ENCODE data around the gene KRTAP7-1. TPM values are rescaled to one million over a fixed set of nuclear protein-coding genes. Genes with fewer than 3 reads are reported as not detected.

KRTAP7-1 gene
- polyA plus RNA-seq (2011; rRNA removed) (not detected in 2 replicates), polyA minus RNA-seq (2011; rRNA and poly(A)+ RNA removed) (not detected in 2 replicates)

- H3K4me3 ChIP-seq (ENCODE audit: low read depth, low read length) = no peak within 1 kb of the TSS
- ChIA-PET CTCF (no interaction called here), POLR2A (no interaction called here)
- DNase-seq (ENCODE audit: low read depth) = no peak
- TF ChIP-seq CTCF (IDR thresholded peaks at IDR 0.05; ENCODE audit: insufficient read depth, low read depth, low read length) = no peak
- no peaks in the 10 kb centered on the region for H3K36me3 ChIP-seq (ENCODE audit: control insufficient read depth, insufficient read depth, low read length)
- no peaks in the 10 kb centered on the region for H3K27me3 ChIP-seq (ENCODE audit: control insufficient read depth, insufficient read depth, low read length)
Measured at GRCh38 chr21:30829659-30830058, at the start of gene KRTAP7-1. KRTAP7-1 (minus strand) TSS chr21:30829759; CDS start chr21:30829698, 61 bp downstream.

- no peak for TF ChIP-seq CTCF (IDR thresholded peaks at IDR 0.05; ENCODE audit: insufficient read depth, low read depth, low read length)
- ChIA-PET CTCF (interaction anchor here (1.3 kb wide), 1 partner anchor 11 kb away, joined by 4 read pairs; no protein-coding TSS in a partner anchor), POLR2A (no interaction called here)
- DNase-seq (ENCODE audit: low read depth) = no peak
- H3K27me3 ChIP-seq (ENCODE audit: control insufficient read depth, insufficient read depth, low read length) = no peaks in the 10 kb centered on the region
- no peak overlapping the region for H3K4me3 ChIP-seq (ENCODE audit: low read depth, low read length)
- no peaks in the 10 kb centered on the region for H3K36me3 ChIP-seq (ENCODE audit: control insufficient read depth, insufficient read depth, low read length)
Measured at GRCh38 chr21:30874526-30874925, 45.0 kb upstream of the KRTAP7-1 start.

- Histone ChIP-seq H3K27me3 (ENCODE audit: control insufficient read depth, insufficient read depth, low read length) (no peaks in the 10 kb centered on the region), H3K36me3 (ENCODE audit: control insufficient read depth, insufficient read depth, low read length) (no peaks in the 10 kb centered on the region), H3K4me3 (ENCODE audit: low read depth, low read length) (no peak overlapping the region)
- no peak for TF ChIP-seq CTCF (IDR thresholded peaks at IDR 0.05; ENCODE audit: insufficient read depth, low read depth, low read length)
- no peak for DNase-seq (ENCODE audit: low read depth)
- ChIA-PET CTCF (no interaction called here), POLR2A (no interaction called here)
Measured at GRCh38 chr21:30847627-30848500, 18.3 kb upstream of the KRTAP7-1 start.

GRCh38 chr21:30842990-30843389 is 13.4 kb upstream of the KRTAP7-1 start:
- TF ChIP-seq CTCF (IDR thresholded peaks at IDR 0.05; ENCODE audit: insufficient read depth, low read depth, low read length) = no peak
- Histone ChIP-seq H3K4me3 (ENCODE audit: low read depth, low read length) (no peak overlapping the region), H3K36me3 (ENCODE audit: control insufficient read depth, insufficient read depth, low read length) (no peaks in the 10 kb centered on the region), H3K27me3 (ENCODE audit: control insufficient read depth, insufficient read depth, low read length) (no peaks in the 10 kb centered on the region)
- POLR2A ChIA-PET = no interaction called here
- DNase-seq (ENCODE audit: low read depth) = no peak
- CTCF ChIA-PET = interaction anchor here (0.5 kb wide), 1 partner anchor 70 kb away, joined by 4 read pairs; no protein-coding TSS in a partner anchor

- POLR2A ChIA-PET = no interaction called here
Measured at GRCh38 chr21:30839304-30839703, 9.7 kb upstream of the KRTAP7-1 start.

More at GRCh38 chr21:30839304-30839703, 9.7 kb upstream of the KRTAP7-1 start:
- Histone ChIP-seq H3K4me3 (ENCODE audit: low read depth, low read length) (no peak overlapping the region), H3K36me3 (ENCODE audit: control insufficient read depth, insufficient read depth, low read length) (no peaks in the 10 kb centered on the region), H3K27me3 (ENCODE audit: control insufficient read depth, insufficient read depth, low read length) (no peaks in the 10 kb centered on the region)
- TF ChIP-seq CTCF (IDR thresholded peaks at IDR 0.05; ENCODE audit: insufficient read depth, low read depth, low read length) = no peak
- DNase-seq (ENCODE audit: low read depth) = no peak
- CTCF ChIA-PET = interaction anchor here (0.7 kb wide), 1 partner anchor 94 kb away, joined by 3 read pairs; no protein-coding TSS in a partner anchor
